Measurements from ENCODE around the gene OR3A2. TPM values are rescaled to one million over a fixed set of nuclear protein-coding genes. Genes with fewer than 3 reads are reported as not detected.

The OR3A2 gene
- total and polyA plus RNA-seq, 10 of the 15 experiments (the other 5 are each of a cell fraction or from before 2014, with no cell fraction given), result not detected

DNA sequence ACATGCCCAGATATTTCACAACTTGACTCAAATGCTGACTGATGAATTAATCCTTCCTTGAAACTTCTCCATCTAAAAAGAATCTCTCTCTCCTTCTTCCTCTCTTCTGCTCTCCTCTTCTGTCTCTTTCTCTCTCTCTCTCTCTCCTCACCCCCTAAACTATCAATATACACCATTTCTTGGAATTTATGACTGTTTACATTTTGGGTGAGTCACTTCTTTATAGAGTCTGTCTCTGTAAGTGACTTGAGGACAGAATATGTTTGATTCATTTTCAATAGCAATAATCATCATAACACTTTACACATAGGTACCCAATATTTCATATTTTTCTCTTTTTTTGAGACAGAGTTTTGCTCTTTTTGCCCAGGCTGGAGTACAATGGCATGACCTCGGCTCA, 103.2 kb downstream of the OR3A2 start:
- WGBS (ENCODE audit: insufficient coverage, insufficient replicate concordance, low lambda C conversion rate, missing lambda C conversion rate), result 13% methylated on average over 1 of the region's 1 CpG
- Histone ChIP-seq H3K9me3 (replicated peaks; ENCODE audit: control insufficient read depth, insufficient read depth, low read length) (no peaks in the 10 kb centered on the region), H3K27ac (ENCODE audit: control insufficient read depth, insufficient read depth) (no peak overlapping the region), H3K4me2 (ENCODE audit: control insufficient read depth, insufficient read depth) (no peak overlapping the region), H3K79me2 (ENCODE audit: control insufficient read depth, insufficient read depth, low read length) (no peaks in the 10 kb centered on the region), H3K4me3 (no peak overlapping the region), H3K9ac (ENCODE audit: control insufficient read depth, insufficient read depth, low read length) (no peak overlapping the region), H3K4me1 (ENCODE audit: control insufficient read depth, insufficient read depth, low read length) (no peaks in the 10 kb centered on the region), H3K36me3 (ENCODE audit: control insufficient read depth in 2 of 2, insufficient read depth in 2 of 2, low read length in 1 of 2) (no peaks in the 10 kb centered on the region), H4K20me1 (ENCODE audit: control insufficient read depth, insufficient read depth) (no peaks in the 10 kb centered on the region), H2AFZ (ENCODE audit: control insufficient read depth, low read depth, low read length) (no peak overlapping the region), H3K27me3 (replicated peaks in 1 of 2; ENCODE audit: control insufficient read depth in 2 of 2, insufficient read depth in 2 of 2, low read length in 1 of 2) (no peaks in the 10 kb centered on the region)
- no peak for DNase-seq (ENCODE audit: low read depth, low spot score)
- SMC1A ChIA-PET (ENCODE audit: uncharacterized antibody, unreplicated experiment), result no interaction called here
- in situ Hi-C loops (cut with MboI), result no loop called here
- no peak for TF ChIP-seq EED (IDR thresholded peaks at IDR 0.05; ENCODE audit: low read depth)
- TF ChIP-seq SMARCA5 (IDR thresholded peaks at IDR 0.05), result no peak
- TF ChIP-seq LARP7 (IDR thresholded peaks at IDR 0.05), result no peak
- no peak for TF ChIP-seq SPI1 (IDR thresholded peaks at IDR 0.05; ENCODE audit: borderline replicate concordance, insufficient read depth, low read depth, low read length)
- TF ChIP-seq TAF1 (IDR thresholded peaks at IDR 0.05; ENCODE audit: borderline replicate concordance, low read depth, low read length), result no peak
- no peak for TF ChIP-seq SIN3A (IDR thresholded peaks at IDR 0.05; ENCODE audit: low read depth, low read length)
- no peak for TF ChIP-seq MEF2B (IDR thresholded peaks at IDR 0.05; ENCODE audit: partially characterized antibody, poor library complexity, severe bottlenecking)
- TF ChIP-seq RELA (IDR thresholded peaks at IDR 0.05; ENCODE audit: borderline replicate concordance, partially characterized antibody), result no peak
- TF ChIP-seq FOS (IDR thresholded peaks at IDR 0.05; ENCODE audit: borderline replicate concordance, extremely low read depth, insufficient read length), result no peak
- TF ChIP-seq, protein P1, sequence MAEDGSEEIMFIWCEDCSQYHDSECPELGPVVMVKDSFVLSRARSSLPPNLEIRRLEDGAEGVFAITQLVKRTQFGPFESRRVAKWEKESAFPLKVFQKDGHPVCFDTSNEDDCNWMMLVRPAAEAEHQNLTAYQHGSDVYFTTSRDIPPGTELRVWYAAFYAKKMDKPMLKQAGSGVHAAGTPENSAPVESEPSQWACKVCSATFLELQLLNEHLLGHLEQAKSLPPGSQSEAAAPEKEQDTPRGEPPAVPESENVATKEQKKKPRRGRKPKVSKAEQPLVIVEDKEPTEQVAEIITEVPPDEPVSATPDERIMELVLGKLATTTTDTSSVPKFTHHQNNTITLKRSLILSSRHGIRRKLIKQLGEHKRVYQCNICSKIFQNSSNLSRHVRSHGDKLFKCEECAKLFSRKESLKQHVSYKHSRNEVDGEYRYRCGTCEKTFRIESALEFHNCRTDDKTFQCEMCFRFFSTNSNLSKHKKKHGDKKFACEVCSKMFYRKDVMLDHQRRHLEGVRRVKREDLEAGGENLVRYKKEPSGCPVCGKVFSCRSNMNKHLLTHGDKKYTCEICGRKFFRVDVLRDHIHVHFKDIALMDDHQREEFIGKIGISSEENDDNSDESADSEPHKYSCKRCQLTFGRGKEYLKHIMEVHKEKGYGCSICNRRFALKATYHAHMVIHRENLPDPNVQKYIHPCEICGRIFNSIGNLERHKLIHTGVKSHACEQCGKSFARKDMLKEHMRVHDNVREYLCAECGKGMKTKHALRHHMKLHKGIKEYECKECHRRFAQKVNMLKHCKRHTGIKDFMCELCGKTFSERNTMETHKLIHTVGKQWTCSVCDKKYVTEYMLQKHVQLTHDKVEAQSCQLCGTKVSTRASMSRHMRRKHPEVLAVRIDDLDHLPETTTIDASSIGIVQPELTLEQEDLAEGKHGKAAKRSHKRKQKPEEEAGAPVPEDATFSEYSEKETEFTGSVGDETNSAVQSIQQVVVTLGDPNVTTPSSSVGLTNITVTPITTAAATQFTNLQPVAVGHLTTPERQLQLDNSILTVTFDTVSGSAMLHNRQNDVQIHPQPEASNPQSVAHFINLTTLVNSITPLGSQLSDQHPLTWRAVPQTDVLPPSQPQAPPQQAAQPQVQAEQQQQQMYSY (CRISPR knock-in tag; IDR thresholded peaks at IDR 0.05), result no peak
- no peak for TF ChIP-seq FOXM1 (IDR thresholded peaks at IDR 0.05; ENCODE audit: low read depth, low read length)
- no peak for TF ChIP-seq HDGF (IDR thresholded peaks at IDR 0.05)
- TF ChIP-seq DPF2 (IDR thresholded peaks at IDR 0.05), result no peak
- no peak for FAIRE-seq
- intact Hi-C loops (cut with micrococcal nuclease; ENCODE audit: unreplicated experiment), result no loop called here
- RAD21 ChIA-PET (ENCODE audit: unreplicated experiment), result no interaction called here
- CTCF ChIA-PET, result no interaction called here
- POLR2A ChIA-PET, result no interaction called here
- no peak for ATAC-seq
- no TSS peak for BruUV-seq (replicated peaks)
